ENCODE data around the gene ATOSA. TPM values are rescaled to one million over a fixed set of nuclear protein-coding genes. Genes with fewer than 3 reads are reported as not detected.

ATOSA gene
- total and polyA plus RNA-seq, 2 of the 13 experiments (the other 11 are each of a cell fraction or from before 2014, with no cell fraction given): 6.6 to 16.3 TPM

DNA sequence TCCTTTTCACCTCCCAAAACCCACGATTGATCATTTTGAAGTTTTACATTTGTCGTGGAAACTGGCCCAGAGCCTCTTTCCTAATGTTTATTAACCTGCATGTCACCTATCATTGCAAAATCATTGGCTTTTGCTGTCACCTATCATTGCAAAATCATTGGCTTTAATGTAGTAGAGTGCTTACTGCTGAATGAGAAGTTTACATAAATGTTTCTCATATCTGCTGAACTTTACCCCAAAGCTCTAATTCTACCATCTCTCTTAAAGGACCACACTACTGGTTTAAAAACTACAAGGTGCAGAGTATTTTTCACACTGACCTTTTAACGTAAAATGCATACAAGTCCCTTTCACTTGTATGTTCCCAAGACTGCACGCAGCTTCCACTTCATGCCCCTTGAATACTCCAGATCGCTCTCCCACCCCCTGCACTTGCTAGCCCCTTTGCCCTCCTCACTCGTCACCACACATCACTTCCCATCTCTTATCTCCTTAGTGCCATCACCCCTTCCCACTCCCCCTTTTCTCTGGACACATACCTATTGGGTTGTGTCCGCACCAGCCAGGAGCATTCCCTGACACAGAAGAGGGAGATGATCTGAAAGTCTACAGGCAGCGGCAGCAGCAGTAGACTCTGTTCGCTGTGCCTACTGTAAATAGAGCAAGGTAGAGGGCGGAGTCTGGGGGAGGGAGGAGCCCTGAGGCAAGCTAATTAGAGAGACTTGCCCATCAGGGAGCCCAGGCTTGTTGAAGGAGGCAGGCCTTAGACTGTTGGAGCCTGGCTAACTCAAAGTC, 30.2 kb upstream of the ATOSA start (continued):
- TF ChIP-seq, protein P1, sequence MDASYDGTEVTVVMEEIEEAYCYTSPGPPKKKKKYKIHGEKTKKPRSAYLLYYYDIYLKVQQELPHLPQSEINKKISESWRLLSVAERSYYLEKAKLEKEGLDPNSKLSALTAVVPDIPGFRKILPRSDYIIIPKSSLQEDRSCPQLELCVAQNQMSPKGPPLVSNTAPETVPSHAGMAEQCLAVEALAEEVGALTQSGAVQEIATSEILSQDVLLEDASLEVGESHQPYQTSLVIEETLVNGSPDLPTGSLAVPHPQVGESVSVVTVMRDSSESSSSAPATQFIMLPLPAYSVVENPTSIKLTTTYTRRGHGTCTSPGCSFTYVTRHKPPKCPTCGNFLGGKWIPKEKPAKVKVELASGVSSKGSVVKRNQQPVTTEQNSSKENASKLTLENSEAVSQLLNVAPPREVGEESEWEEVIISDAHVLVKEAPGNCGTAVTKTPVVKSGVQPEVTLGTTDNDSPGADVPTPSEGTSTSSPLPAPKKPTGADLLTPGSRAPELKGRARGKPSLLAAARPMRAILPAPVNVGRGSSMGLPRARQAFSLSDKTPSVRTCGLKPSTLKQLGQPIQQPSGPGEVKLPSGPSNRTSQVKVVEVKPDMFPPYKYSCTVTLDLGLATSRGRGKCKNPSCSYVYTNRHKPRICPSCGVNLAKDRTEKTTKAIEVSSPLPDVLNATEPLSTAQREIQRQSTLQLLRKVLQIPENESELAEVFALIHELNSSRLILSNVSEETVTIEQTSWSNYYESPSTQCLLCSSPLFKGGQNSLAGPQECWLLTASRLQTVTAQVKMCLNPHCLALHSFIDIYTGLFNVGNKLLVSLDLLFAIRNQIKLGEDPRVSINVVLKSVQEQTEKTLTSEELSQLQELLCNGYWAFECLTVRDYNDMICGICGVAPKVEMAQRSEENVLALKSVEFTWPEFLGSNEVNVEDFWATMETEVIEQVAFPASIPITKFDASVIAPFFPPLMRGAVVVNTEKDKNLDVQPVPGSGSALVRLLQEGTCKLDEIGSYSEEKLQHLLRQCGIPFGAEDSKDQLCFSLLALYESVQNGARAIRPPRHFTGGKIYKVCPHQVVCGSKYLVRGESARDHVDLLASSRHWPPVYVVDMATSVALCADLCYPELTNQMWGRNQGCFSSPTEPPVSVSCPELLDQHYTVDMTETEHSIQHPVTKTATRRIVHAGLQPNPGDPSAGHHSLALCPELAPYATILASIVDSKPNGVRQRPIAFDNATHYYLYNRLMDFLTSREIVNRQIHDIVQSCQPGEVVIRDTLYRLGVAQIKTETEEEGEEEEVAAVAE (CRISPR knock-in tag; IDR thresholded peaks at IDR 0.05; ENCODE audit: borderline replicate concordance): no peak
- TF ChIP-seq, protein P2, sequence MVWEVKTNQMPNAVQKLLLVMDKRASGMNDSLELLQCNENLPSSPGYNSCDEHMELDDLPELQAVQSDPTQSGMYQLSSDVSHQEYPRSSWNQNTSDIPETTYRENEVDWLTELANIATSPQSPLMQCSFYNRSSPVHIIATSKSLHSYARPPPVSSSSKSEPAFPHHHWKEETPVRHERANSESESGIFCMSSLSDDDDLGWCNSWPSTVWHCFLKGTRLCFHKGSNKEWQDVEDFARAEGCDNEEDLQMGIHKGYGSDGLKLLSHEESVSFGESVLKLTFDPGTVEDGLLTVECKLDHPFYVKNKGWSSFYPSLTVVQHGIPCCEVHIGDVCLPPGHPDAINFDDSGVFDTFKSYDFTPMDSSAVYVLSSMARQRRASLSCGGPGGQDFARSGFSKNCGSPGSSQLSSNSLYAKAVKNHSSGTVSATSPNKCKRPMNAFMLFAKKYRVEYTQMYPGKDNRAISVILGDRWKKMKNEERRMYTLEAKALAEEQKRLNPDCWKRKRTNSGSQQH (CRISPR knock-in tag; IDR thresholded peaks at IDR 0.05; ENCODE audit: low read depth): no peak
- TF ChIP-seq TAF1 (CRISPR knock-in tag; IDR thresholded peaks at IDR 0.05) (0 out of 2 replicates have a peak, but pooled peaks have one; percentile 24), ZC3H13 (CRISPR knock-in tag; IDR thresholded peaks at IDR 0.05) (0 out of 2 replicates have a peak, but pooled peaks have one; percentile 48), MIXL1 (CRISPR knock-in tag; IDR thresholded peaks at IDR 0.05) (0 out of 2 replicates have a peak, but pooled peaks have one; percentile 40), GATAD2A (CRISPR knock-in tag; IDR thresholded peaks at IDR 0.05) (no peak), SOX6 (IDR thresholded peaks at IDR 0.05) (no peak), SOX6 (CRISPR knock-in tag; IDR thresholded peaks at IDR 0.05) (peak; percentile 19; the same call in 1 of the 2 replicates), ZNF766 (CRISPR knock-in tag; IDR thresholded peaks at IDR 0.05; ENCODE audit: borderline replicate concordance) (0 out of 2 replicates have a peak, but pooled peaks have one; percentile 56), SP4 (CRISPR knock-in tag; IDR thresholded peaks at IDR 0.05) (peak; percentile 47; the same call in 1 of the 2 replicates), KMT2B (CRISPR knock-in tag; IDR thresholded peaks at IDR 0.05) (peak; percentile 68; the same call in 1 of the 2 replicates), FOXK2 (IDR thresholded peaks at IDR 0.05) (0 out of 2 replicates have a peak, but pooled peaks have one; percentile 25), EP300 (IDR thresholded peaks at IDR 0.05; ENCODE audit: low read depth in 2 of 2, low read length in 2 of 2) (peak in 1 of 2 experiments; percentile 36; a peak in 1 of 4 replicates), EP300 (CRISPR knock-in tag; IDR thresholded peaks at IDR 0.05; ENCODE audit: borderline replicate concordance) (no peak), ZNF263 (CRISPR knock-in tag; IDR thresholded peaks at IDR 0.05) (0 out of 2 replicates have a peak, but pooled peaks have one; percentile 36)
- TF ChIP-seq, protein P3, sequence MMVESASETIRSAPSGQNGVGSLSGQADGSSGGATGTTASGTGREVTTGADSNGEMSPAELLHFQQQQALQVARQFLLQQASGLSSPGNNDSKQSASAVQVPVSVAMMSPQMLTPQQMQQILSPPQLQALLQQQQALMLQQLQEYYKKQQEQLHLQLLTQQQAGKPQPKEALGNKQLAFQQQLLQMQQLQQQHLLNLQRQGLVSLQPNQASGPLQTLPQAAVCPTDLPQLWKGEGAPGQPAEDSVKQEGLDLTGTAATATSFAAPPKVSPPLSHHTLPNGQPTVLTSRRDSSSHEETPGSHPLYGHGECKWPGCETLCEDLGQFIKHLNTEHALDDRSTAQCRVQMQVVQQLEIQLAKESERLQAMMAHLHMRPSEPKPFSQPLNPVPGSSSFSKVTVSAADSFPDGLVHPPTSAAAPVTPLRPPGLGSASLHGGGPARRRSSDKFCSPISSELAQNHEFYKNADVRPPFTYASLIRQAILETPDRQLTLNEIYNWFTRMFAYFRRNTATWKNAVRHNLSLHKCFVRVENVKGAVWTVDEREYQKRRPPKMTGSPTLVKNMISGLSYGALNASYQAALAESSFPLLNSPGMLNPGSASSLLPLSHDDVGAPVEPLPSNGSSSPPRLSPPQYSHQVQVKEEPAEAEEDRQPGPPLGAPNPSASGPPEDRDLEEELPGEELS (CRISPR knock-in tag; IDR thresholded peaks at IDR 0.05): peak; percentile 36; the same call in 1 of the 2 replicates
- TF ChIP-seq, protein P4, sequence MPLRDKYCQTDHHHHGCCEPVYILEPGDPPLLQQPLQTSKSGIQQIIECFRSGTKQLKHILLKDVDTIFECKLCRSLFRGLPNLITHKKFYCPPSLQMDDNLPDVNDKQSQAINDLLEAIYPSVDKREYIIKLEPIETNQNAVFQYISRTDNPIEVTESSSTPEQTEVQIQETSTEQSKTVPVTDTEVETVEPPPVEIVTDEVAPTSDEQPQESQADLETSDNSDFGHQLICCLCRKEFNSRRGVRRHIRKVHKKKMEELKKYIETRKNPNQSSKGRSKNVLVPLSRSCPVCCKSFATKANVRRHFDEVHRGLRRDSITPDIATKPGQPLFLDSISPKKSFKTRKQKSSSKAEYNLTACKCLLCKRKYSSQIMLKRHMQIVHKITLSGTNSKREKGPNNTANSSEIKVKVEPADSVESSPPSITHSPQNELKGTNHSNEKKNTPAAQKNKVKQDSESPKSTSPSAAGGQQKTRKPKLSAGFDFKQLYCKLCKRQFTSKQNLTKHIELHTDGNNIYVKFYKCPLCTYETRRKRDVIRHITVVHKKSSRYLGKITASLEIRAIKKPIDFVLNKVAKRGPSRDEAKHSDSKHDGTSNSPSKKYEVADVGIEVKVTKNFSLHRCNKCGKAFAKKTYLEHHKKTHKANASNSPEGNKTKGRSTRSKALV (CRISPR knock-in tag; IDR thresholded peaks at IDR 0.05): 0 out of 2 replicates have a peak, but pooled peaks have one; percentile 50
- TF ChIP-seq, protein P5, sequence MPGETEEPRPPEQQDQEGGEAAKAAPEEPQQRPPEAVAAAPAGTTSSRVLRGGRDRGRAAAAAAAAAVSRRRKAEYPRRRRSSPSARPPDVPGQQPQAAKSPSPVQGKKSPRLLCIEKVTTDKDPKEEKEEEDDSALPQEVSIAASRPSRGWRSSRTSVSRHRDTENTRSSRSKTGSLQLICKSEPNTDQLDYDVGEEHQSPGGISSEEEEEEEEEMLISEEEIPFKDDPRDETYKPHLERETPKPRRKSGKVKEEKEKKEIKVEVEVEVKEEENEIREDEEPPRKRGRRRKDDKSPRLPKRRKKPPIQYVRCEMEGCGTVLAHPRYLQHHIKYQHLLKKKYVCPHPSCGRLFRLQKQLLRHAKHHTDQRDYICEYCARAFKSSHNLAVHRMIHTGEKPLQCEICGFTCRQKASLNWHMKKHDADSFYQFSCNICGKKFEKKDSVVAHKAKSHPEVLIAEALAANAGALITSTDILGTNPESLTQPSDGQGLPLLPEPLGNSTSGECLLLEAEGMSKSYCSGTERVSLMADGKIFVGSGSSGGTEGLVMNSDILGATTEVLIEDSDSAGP (CRISPR knock-in tag; IDR thresholded peaks at IDR 0.05; ENCODE audit: borderline replicate concordance): peak; percentile 89

Data from HepG2 (cell line).